HG03558 (cell line): Measurements from ENCODE around the gene PNPLA2.
A peak's percentile ranks its signal among the peaks of the same experiment; 100 is the strongest.

Experiments
- ATAC-seq: cut with Tn5 transposase; IDR thresholded peaks from one replicate; pipeline ENCODE4 v1.9.1; 2021; ENCODE audit warnings: moderate number of reproducible peaks; ENCODE audit not compliant: unreplicated experiment; ENCODE audit errors: extremely low read depth

PNPLA2 gene, protein sequence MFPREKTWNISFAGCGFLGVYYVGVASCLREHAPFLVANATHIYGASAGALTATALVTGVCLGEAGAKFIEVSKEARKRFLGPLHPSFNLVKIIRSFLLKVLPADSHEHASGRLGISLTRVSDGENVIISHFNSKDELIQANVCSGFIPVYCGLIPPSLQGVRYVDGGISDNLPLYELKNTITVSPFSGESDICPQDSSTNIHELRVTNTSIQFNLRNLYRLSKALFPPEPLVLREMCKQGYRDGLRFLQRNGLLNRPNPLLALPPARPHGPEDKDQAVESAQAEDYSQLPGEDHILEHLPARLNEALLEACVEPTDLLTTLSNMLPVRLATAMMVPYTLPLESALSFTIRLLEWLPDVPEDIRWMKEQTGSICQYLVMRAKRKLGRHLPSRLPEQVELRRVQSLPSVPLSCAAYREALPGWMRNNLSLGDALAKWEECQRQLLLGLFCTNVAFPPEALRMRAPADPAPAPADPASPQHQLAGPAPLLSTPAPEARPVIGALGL

DNA sequence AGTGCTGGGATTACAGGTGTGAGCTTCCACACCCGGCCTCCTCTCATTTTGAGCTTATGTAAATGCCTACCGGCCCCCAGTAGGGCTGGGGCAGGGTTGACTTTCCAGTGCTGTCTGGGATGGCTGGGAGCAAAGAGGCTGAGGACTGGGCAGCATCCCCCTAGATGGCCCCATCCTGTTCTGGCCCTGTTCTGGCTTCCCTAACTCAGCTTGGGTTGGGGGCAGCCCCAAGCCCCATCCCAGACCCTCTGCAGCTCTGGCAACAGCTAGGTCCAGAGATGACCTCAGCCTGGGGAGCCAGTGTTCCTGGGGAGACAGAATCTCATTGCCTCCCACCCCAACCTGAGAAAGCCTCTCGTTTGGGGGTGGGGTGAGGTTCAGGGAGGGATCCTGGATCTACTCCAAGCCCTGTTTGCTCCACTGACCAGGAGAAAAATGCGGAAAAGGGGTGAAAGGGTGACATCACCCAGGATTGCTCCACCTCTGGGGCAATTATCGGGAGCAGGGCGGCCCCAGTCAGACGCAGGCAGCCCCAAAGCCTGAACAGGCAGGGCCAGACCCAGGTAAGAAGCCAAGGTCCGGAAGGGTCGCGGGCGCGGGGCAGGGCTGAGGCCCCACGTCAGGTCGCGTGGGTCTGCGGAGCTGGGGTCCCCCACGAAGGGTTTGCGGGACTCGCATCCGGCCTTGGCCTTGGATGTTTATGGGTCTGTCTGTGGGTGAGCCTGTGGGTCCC lies at the start of gene PNPLA2:
PNPLA2 (plus strand) TSS at position 519 of the 733 bp plus-strand sequence. CDS start 805 bp downstream, outside the sequence.
- ATAC-seq = no peak

DNA sequence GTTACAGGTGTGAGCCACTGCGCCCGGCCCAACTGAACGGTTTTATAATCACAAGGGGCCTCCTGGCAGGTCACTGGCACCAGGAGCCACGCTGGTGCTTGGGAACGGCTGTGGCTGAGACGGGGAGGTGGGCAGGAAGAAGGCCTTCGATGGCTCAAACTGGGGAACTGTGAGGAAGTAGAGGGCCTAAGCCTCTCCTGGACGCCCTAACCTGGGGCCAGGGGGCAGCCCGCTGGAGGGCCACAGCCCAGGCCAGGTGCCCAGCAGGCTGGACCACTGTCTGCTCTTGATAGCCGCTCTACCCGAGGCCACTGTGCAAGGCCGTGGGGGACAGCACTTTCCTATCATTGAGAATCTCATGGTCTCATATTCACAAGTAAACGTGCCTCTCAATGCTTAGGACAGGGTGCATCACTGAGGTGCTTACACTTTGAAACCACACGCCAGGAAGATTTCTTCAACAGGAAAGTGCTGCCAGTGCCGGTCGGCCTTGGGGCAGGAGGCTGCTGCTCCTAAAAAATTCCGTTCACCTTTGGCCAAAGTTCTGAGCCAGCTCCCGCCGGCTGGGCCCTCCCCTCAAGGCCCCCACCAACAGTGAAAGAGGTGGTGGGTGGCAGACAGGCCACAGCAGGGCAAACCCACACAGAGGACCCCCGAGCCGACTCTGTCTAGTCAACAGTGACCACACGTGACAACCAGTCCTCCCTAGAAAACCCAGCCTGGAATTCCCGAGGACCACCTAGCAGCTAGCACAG lies 48.6 kb upstream of the PNPLA2 start:
- no peak for ATAC-seq

DNA sequence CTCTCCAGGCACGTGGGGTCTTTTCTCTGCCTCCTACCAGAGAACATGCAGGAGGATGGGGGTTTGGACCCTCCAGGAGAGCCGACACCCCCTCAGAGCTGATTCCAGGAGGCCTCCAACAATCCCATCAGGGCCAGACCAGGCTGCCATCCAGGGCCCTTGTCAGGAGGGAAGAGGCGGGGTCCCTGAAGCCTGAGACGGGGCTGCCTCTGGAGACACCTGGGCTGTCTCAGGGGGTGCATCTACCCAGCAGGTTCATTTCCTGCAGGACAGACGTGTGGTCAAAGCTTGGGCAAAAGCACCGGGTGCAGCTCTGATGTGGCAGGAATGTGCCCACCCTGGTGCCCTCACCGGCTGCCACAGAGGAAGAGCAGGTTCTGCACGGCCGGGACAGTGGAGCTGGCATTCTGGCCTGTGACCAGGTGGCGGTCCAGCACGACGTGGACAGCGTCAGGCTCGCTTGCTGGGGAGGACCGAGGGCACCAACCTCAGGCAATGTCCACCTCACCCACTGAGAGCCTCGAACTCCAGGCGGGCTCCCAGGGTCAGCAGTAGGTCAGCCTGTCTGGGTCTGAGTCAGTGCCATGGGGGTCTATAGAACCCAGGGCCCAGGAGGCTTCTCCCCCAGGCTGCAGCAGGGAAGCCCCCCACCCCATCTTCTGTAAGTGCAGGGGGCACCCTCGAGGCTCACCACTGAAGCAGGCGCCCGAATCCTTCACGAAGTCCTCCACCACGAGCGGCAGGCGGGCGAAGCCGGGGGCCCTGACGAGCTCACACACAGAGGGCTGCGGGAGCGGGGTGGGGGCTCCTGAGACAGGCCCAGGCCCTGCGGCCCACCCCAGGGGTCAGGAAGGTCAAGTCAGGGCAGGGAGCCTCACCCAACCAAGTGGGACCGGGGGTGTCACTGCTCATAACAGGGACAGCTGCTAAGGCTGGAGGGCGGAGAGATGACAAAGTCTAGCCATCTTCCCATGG lies 47.8 kb upstream of the PNPLA2 start:
- no peak for ATAC-seq

DNA sequence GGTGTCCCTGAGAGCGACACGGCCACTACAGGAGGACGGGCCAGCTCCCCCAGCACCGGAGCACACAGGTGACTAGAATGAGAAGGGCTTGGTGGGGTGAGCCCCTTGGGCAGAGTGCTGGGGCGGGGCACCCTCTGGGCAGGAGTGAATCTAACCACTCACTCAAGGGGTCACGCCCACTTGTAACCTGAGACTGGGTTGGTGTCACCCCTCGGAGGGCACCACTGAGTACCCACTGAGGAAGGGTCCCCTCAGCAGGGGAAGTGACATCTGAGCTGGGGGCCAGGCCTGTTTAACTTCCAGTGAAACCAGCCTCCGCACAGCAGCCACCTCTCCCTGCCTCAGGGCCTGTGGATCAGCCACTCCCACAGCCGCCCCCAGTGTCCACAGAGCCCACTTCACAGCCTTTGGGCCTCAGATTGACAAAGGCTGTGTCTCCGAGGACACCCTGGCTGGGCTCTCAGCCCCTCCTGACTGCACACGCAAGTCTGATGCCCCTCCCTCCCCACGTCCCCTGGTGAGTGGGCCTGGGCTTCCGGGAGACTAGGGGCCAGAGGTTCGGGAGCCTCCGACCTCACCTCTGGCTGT lies 47.0 kb upstream of the PNPLA2 start:
- ATAC-seq = no peak

DNA sequence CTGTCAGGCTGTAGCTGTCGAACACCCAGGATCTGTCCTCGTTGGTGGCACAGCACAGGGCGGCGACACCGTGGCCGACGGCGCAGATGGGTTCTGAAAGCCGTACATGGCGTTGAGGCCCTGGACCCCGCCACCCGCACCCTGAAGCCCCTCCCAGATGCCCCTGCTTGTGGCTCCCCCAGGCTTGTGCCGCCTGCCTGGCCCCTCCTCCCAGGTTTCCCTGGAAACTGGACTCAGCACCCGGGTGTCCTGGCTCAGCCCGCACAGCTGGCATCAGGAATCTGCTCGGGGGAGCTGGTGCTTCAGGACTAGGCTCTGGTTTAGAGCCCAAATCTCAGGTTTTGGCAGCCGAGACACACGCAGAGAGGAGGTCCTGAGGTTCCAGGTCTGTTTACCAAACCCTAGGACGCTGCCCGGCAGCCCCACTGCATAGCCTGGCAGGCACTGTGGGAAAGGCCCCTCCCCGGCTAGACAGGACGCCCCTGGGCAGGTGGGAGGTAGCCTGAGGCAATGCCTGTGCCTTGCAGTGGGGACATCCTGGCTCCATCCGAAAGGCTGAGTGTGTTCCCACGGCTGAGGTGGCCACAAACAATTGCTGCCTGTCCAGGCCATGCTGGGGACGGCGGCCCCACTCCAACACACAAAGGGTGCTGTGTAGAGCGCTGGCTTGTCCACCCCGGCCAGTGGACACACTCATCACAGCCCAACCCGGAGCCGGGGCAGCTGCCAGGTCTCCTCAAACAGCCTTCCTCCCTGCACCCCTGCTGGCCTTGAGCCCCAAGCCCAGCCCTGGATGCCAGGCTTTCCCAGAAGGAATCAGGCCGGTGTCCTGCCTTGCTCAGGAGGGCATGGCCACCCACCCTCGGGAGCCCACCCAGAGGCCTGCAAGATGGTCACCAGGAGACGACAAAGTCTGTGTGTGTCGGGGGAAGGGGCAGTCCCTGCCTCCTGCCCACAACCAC lies 46.0 kb upstream of the PNPLA2 start:
- ATAC-seq = no peak

DNA sequence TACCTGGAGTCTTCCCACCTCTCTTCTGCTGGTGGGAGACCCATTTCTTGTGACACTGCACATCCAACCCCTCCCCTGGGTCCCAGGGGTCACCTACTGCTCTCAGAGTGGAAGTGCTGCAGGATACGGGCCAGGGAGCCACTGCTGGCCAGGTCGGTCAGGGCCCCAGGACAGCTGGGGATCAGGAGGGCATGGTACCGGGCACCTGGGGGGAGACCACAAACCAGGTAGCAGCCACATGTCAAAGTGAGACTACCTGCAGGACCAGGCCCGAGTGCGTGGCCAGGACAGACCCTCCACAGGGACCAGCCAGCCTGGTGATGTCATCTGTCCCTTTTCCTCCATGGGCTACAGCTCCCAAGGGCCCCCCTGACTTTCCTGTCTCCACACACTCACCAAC lies 45.3 kb upstream of the PNPLA2 start:
- ATAC-seq = no peak

DNA sequence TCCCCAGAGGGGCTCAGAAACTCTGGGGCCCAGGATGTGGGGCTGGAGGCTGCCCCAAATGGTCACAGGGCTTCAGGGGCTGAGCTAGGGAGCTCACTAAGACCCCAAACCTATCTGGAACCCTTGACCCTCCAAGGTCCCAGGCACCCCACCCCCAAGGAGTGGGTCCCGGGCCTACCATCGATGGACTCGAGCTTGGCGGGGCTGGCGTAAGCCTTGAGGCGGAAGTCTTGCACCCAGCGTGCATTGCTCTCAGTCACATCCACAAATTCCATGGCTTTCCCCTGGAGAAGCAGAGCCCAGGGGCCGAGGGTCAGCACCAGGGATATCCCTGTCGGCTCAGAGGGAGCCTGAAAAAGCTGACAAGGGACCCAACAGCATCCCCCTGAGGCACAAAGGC lies 44.9 kb upstream of the PNPLA2 start:
- ATAC-seq = no peak

DNA sequence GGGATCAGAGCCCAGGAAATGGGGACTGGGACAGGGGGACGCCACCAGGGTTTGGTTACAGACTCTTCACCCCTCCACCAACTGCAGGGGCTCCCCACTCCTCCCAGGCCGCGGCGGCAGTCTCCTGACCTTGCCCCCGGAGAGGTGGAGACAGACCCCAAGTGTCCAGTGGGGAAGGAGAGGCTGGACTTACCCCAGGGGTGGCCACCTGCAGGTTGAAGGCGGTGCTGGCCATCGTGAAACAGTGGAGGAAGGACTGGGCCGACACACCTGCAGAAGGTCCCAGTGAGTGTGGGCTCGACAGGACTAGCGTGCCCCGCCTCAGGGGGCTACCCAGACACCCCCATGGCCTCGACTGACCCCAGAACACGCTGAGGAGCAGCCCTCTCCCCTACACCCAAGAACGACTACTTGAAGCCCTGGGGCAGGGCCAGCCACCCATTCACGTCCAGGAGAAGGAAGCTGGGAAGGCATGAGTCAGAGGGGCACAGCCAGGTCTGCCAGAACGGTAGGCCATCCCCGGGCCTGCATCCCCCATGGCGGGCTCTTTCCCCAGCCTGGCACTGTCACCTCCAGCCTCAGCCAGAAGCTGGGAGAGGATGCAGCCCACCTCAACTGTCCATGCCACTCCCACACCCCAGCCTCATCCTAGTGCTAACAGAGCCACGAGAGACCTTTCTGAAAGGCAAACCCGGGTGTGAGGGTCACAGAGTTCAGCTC lies 43.7 kb upstream of the PNPLA2 start:
- no peak for ATAC-seq

DNA sequence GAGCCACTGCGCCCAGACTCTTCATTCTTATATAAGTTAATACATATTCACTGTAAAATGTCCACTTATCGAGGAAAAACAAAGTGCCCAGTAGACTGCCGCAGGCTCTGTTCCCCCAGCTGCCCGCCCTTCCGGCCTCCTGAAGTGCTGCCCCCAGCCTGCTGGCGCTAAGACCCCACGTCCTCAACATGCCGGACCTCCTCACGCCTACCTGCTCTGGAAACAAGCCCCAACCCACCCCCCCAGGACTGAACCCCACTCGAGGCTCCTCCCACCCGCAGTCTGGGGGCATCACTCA lies 42.5 kb upstream of the PNPLA2 start:
- ATAC-seq = no peak

DNA sequence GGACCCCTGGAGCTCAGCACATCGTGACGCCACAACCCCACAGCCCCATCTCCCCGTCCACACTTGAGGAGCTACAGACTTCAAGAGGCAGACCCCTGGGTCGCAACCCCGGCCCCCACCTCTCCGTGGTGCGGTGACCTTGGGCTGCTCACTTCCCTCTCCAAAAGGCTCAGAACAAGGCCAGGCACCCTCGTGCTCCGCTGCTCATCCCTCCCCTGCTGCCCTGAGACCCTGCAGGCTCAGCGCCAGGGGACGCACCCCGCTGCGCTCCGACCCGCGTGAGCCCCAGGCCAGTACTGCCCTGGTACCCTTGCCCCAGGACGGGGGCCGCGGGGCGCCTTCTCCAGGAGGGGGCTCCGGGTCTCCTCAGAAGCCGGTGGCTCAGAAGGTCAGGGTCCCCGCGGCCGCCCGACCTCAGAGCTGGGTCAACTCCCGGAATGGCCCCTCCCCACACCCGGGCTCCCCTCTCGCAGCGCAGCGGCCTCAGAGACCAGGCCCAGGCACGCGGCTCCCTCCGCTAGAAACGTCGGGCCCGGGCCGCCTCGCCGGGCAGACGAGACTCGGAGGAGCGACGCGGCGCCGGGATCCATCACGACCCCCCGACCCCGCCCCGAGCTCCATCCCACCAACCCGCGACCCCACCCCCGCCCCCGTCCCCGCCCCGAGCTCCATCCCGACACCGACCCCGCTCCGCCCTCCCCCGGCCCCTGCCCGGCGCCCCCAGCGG lies 42.0 kb upstream of the PNPLA2 start:
- peak; percentile 6 for ATAC-seq

DNA sequence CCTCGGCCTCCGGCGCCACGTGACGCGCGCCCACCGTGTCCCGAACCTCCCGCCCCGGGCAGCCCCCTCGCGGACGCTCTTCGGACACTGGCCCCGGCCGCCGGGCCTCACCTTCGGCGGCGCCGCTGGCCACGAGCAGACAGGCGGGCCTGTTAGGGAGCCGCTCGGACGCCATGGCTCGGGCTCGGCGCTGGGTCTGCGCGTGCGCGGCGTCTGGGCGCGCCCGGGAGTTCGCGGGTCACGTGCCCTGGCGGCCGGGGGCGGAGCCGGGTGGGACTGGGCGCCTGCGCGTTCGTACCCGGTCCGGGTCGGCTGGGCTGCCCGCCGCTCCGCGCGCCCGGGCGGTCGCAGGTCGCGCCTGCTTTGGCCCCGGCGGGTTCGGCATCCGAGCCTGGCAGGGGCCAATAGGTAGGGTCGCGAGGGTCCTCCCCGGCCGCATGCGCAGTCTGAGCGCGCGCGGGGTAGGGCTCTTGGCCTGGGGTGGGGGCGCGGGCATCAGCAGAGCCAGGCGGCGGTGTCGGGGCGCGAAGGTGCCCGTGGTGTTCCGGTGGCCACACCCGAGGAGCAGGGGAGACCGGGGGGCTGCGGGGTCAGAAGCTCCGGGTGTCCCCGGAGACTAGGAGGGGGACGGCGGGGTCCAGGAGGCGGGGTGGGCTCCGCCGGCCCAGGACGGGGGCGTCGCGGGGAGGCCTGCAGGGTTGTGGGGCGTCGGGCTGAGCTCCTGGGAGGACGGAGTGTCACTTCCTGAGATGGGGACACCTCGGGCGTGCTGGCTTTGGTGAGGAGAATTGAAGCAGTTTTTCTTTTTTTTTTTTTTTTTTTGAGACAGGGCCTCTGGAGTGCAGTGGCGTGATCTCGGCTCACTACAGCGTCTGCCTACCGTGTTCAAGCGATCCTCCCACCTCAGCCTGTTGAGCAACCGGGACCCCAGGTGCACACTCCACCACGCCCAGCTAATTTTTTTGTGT lies 41.1 kb upstream of the PNPLA2 start, which contains the start of gene GATD1:
GATD1 (minus strand) TSS at position 200 of the 968 bp plus-strand sequence; CDS start at position 175, 25 bp downstream.
- peak; percentile 58 for ATAC-seq

DNA sequence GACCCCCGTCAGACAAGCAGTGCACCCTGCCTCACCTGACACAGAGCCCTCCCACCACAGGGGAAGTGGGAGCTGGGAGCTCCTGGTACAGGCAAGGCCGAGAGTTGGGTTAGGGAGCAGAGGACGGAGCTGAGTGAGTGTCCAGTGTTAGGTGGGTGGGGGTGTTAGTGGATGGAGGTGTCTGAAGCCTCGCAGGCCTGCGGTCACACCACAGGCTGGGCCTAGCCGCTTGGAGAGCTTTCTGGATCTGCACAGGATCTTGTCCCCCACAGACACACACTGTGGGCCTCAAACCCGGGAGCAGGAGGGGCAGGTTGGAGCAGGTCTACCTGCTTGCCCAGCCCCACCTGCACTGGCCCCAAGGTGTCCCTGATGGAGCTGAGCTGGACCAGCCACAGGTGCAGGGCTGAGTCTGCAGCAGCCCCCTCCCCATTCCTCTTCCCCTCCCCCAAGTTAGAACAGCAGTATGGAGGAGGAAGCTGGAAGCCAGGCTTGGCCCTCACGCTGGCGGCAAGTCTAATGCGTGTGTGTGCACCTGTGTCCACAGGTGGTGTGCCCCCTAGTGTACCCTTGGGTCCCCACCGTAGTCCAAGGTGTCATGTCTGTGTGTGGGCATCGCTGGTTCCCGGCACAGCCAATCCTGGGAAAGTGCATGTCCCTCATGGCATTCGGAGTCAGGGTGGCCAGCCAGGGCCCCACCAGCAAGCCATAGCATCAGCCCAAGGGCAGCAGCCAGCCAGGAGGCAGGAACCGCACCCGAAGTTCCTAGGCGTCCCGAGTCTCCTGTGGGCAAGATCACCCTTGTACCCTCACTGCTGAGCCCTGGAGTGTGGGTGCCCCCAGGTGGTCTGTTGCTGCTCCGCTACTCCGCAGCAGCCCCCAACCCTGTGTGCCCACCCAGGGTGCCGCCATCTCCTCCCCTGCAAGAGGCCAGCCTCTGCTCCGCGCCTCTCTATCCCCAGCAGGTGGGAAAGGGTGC lies 39.4 kb upstream of the PNPLA2 start:
- ATAC-seq = no peak

DNA sequence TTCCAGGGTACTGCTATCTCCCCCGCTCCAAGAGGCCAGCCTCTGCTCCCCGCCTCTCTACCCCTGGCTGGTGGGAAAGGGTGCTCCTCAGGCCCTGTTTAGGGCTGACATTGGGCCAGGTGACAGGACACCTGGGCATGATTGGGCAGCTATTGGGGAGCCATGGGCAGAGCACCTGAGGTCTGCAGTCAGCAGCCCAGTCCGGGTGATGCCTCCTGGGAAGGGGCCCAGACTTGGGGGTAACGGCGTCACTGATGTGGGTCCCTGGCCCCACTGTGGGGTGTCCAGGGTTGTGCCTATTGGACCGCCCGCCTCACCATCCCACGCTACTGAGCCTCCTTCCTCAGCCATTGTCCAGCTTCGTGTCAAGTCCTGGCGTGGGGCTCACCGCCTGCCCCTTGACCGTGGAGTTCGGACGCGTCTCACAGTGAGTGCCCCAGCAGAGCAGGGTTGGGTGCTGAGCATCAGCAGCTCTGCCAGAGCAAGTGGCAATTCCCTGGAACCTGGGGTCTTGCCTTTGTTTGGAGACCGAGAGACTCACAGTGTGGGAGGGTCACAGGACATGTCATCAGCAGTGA lies 38.7 kb upstream of the PNPLA2 start:
- ATAC-seq = no peak
